G401.6 (cell line): ENCODE measurements around the gene ARHGAP25.
"Not testable (repeated sequence)": the region's sequence is repeated elsewhere in the genome, so short reads cannot be mapped to it uniquely, and the experiment has no call there.

Source experiments
- FAIRE-seq: peaks from 2 replicates; lab custom pipeline; 2012; peaks lifted over from hg19 to GRCh38; lab: Jason Lieb, UNC

ARHGAP25 gene

DNA sequence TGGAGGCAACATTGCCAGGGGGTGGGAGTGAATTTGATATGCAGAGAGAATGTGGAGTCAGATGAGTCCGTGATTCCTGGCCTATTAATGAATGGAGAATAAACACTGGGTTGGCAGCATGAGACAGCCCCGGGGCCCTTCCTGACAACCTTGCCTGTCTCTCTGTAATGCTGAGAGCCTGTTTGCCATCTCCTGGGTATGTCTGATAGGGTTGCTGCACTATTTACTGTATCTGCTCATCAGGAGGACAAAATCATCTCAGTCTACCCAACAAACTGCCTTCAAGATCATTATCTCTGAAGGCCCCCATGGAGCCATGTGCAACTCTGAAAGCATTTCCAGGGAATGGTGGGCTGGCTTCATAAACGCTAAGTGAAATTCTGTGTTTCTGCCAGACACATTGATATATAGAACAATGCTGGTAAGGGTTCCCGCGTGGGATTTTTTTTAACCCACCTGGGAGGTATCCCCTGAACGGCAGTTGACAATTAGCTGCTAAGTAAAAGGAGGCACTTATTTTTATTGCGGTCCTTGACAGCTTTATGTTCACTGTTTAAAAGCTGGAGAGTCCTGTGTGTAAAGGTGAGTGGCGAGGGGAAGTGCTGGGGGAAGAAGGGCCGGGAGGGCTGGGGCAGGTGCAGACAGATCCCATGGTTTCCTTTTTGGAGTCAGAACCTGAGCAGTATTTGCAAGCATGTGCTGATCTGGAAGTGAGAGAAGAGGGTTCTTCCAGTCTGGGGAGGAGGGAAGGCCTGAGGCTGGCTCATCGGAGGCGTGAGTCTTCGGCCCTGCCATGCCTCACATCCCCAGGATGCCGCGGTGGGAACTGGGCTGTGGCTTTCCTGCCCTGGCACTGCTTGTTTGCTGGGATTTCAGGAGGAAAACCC lies 64.8 kb downstream of the ARHGAP25 start:
- FAIRE-seq, result no peak

DNA sequence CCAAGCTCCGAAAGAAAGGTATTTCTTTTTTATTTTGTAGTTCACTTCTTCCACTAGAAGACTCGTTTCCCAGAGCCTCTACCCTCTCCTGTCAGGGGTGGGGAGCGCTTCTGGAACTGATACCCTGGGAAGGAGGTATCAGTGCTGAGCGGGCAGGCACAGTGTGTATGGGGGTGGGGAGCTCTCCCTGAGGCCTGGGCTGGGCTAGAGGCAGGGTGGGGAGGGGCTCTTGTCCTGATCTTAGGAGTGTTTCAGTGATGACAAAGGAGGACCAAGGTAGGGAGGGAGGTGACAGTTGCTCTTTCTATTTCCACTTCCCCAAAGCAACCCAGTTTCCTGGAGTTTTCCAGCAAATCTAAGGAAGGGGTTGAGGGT lies 65.4 kb downstream of the ARHGAP25 start:
- FAIRE-seq, result no peak

DNA sequence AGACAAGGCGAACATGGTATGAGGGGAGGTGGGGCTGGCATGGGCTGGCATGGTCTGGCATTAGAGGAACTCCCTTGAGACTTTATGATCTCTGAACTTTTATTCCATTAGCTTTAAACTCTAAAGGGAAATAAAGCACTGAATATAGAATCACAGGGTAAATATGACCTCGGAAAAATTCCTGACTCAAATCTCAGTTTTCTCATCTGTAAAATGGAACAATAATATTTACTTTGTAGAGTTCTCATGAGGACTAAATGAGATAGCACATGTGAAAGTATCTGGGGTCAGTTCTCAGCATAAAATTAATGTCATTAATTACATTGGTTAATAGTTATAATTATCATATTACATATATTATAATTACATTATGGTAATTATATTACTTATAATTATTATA lies 65.9 kb downstream of the ARHGAP25 start:
- FAIRE-seq, result no peak

- not testable (repeated sequence) for FAIRE-seq
Measured at GRCh38 chr2:68802161-68802560, 67.5 kb downstream of the ARHGAP25 start.

DNA sequence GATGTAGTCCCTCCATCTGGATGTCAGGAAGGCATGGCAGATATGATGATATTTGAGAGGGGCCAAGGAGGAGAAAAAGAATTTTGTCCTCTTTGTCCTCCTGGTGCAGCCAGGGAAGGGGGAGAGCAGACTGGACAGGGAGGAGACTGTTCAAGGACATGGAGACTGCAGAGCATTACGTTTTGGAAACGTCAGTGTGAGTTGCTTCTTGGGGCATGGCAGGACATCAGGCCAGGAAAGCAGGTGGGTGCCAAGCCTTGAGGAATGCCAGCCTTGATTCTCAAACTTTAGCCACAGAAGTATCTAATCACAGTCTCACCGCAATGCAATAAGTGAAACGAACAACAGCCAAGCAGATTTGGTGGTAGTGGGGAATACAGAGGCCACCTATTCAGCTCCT lies 70.4 kb downstream of the ARHGAP25 start:
- no peak for FAIRE-seq

DNA sequence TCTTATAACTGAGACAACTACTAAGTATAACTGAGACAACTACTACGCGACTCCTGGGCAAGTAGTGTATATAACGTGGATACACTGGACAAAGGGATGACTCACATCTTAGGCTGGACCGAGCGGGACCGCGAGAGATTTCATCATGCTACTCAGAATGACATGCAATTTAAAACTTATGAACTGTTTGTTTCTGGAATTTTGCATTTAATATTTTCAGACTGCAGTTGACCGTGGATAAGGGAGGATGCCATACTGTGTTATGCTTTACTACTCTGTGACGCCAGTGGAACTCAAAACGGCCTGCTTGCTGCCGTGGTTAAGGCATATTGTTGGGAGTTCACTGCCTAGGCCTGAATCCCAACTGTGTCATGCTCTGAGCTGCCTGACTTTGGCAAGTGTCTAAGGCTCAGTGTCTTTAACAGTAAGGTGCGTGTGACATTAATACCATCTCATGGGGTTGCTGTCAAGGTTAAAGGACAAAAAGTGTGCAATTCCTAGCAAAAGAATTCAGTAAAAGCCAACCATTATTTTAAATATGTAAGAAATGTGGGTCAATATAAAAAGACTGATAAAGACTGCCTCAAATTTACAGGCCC lies 72.0 kb downstream of the ARHGAP25 start:
- no peak for FAIRE-seq

DNA sequence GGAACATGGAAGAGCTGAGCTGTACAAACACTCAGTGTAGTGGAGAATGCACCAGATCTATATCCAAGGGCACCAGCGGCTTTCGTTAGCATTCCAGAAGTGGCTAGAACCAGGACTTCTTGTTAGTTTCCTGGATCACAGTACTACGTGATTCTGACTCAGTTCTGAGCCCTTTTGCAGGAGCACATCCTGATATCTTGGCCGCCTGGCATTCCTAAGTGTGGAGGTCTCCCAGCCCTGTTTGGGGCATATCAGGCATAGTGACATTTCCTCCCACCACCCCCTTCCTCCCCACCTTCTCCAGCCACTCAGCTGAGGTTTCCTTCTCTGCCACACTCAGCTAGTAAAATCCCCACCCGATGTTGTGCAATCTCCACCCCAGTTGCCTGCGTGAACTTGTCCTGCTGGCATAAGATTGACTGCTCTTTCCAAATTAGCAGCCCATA lies 73.2 kb downstream of the ARHGAP25 start:
- FAIRE-seq, result no peak

DNA sequence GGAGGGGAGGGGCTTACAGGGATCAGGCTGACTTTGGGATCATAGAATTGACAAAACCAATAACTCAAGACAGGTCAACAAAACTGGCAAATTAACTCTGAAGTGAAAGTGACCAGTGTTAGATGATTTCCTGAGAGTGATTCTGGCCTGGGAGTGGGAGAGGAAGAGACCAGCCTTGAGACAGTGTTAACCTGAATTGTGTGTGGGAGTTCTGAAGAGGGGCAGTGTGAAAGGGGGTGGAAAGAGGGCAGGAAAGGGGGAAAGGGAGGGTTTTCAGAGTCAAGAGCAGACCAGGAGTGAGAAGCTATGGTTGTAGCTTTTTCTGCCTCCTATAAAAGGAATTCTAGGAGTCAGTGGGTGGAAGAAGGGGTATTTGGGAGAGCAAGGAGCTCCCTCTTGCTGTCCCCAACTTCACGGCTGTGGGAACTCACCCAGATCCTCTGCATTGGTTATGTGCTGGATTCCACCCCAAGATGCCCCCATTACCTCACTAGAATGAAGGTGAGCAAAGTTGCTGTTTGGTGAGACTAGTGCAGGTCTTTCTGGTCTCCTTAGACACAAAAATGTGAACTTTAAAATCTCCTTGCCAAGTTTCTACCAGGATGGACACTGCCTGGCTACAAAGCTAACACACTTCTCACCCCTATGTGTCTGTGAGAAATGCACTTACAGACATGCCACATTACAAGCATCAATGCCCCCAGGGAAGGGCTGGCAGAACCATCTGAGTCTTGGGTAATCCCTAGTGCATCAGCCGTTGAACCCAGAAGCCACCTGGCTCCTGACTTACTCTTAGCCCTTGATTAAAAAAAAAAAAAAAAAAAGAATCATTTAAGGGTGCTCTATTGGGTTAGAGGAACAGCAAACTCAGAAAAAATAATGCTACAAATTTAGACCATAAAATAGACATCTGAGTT lies 75.0 kb downstream of the ARHGAP25 start:
- FAIRE-seq, result no peak

DNA sequence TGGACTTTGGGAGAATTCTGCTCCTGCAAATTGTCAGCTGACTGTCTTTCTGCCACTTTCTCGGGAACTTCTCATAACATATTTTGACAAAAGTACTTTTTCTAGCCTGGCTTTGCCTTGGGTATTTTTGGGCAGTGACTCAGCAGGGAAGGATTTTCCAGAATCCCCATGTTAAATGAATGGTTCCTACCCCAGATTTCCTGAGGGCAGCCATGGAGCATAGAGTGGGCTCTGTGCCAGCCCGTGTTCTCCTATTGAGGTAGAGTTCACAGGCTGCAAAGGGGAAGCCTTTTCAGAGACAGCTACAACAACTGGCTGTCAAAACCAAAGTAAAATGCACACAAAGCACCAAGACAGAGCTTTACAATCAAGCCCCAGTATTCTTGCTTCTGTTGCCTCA lies 76.8 kb downstream of the ARHGAP25 start:
- no peak for FAIRE-seq

DNA sequence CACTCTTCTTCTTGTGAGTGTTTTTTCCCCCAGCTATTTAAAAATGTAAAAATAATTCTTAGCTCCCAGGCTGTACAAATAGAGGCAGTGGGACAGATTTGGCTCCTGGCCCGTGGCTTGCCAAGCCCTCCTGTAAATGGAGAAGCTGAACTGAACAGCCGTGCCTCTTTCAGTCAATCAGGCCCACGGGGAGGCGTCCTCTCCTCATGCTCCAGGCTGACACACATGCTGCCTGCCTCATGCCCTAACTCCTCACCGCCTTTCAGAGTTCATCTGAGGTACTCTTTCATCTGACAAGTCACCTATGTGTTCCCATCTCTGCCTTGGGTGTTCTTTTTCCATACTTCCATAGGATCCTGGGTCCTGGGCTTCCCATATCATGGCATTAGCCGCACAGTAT lies 77.6 kb downstream of the ARHGAP25 start:
- FAIRE-seq, result no peak

- no peak for FAIRE-seq
Measured at GRCh38 chr2:68813596-68813995, 79.0 kb downstream of the ARHGAP25 start.

DNA sequence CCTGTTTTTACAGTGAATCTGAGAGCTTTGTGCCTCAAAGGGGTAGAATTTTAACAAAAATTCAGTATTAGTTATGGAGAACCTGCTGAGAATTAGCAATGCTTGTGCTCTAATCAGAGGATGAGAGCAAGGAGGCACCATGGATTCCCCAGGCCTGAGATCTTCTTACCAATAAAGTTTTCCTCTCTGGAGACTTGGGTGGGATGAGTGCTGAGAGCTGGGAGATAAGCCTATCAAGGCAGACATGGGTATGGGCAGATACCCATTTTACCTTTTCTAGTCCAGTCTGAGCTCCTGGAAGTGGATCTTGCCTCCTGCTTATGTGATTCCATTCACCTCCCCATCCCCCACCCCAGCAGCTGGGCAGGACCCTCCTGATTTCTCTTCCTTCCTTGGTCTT lies 82.7 kb downstream of the ARHGAP25 start:
- no peak for FAIRE-seq

DNA sequence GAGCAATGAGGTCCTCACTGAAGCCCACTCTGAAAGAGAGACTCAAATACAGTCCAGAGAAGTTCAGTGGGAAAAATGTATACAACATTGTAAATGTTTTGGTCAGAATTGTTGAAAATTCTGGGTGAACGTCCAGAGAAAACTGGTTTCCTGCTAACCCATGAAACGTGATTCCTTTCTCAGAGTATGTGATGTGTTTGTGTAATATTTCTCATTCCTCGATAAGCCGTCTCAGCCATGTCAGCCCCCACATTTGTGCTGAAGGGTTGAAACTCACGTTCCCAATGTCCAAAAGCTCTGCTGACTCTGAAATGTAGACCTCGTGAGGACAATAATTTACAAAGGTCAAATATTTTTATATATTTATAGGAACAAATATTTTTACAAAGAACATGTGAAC lies 84.9 kb downstream of the ARHGAP25 start:
- FAIRE-seq, result no peak

DNA sequence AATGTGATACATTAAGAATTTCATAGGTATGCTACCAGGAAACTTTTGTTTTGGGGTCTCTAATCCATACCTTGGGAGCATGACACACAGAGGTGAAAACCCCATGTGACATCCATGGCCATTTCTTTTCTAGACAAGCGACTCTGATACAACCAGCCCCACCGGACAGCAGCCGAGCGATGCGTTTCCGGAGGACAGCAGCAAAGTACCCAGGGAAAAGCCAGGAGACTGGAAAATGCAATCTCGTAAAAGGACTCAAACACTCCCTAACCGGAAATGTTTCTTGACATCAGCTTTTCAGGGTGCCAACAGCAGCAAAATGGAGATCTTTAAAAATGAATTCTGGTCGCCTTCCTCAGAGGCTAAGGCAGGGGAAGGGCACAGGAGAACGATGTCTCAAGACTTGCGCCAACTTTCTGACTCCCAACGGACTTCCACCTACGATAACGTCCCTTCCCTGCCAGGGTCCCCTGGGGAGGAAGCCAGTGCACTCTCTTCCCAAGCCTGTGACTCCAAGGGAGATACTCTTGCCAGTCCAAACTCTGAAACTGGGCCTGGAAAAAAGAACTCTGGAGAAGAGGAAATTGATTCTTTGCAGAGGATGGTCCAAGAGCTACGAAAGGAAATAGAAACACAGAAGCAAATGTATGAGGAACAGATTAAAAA lies 87.7 kb downstream of the ARHGAP25 start:
- FAIRE-seq, result no peak

DNA sequence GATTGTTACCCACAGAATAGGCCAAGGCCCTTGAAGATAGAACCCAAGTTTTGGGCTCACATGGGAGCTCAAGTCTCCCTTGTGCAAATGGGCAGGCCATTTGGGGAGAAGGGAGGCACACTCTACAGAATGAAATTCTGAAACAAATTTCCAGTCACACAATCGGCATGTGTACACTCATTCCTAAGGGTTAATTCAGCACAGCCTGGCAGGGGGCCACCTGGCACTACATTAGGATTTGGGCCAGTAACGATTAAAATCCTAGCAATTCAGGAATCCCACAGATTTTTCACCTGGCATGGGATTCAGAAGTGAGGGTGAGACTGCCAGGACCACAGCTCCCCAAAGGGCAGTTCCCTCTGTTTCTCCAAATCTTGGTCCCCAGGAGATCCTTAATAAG lies 90.2 kb downstream of the ARHGAP25 start:
- no peak for FAIRE-seq

DNA sequence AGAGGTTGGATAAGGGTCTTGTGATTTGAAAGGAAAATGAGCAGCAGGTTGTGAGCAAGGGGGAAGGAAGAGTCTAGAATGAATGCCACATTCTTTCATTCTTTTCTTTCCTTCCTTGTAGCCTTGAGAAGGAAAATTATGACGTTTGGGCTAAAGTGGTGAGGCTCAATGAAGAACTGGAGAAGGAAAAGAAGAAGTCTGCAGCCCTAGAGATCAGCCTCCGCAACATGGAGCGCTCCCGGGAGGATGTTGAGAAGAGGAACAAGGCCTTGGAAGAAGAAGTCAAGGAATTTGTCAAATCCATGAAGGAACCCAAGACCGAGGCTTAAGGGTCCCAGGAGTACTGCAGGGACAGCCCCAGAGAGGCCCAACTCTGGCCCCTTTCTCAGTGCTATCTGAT lies 91.3 kb downstream of the ARHGAP25 start:
- FAIRE-seq, result no peak

DNA sequence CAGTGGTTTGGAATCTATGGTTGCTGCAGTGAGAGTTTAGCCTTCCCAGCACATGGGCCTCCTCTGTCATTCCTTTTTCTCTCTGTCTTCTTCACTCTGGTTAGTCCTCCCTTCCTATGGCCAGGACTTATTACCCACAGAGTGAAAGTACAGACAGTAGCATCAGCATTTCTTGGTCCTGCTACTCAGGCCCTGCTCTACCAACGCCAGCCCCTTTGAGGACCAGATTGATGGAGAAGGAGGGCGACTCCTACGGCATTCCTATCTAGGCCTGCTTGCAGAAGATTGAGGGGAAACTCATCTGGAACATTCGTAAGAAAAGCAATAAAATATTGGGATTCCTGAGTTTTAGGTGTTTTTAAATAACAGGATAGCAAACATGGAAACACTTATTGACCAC lies 93.1 kb downstream of the ARHGAP25 start:
- no peak for FAIRE-seq

DNA sequence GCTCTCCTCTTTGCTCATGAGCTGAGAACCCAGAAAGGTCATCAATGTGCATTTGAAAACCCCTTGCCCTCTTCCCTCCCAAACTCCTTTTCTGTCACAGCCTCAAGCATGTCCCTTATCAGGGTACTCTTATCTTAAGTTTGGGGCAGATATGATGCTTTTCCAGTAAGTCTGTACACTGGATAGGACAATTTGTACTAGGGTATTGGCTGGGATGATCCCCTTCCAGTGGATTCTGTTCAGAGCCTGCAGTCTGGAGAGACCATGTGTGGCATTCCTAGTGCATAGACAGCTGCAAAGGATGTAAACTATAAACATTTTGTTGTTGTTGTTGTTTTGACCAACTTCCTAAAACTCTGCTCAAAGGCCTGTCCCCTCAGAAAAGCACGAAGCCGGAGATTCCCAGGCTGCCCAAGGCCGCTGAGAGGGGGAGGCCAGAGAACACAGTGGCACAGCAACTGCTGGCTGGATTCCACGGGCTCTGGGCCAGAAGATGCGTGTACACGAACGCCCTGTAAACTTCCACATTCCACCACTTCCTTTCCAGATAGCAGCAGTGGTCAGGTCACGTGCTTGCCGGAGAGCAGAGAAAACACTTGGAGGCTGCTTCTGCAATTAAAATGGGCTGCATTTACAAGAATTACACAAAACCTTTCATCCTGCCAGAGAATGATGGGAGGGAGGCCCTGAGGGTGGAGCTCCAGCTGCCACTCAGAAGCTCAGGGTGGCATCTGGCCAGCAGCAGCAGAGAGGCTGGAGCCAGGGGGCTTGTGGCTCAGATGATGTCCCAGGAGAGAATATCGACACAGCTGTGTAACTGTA lies 94.5 kb downstream of the ARHGAP25 start:
- FAIRE-seq, result no peak

- FAIRE-seq, result no peak
Measured at GRCh38 chr2:68829749-68830148, 95.1 kb downstream of the ARHGAP25 start.

DNA sequence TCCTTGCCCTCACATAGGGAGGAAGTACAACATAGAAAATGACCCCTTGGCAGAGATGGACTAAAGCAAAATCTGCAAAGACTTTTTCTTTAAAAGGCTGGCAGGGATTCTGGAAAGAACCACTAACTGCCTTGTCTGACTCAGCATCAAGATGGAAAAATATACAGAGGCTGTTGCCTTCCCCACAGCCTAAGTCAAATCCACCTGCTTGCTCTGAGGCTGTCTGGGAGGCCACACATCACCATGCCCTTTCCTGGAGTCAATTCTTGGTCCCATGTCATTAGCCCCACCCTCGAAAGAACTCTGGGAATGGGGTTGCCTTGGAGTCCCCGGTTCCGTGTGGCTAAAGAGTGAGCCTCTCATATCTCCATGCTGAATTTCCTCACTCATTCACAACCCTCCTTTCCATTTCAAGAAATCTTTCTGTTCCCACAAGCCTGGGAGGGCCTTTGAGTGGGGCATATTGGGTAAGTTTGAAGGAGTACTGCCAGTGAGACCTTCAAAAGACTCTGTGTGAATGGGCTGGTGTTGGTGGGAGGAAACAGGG lies 97.1 kb downstream of the ARHGAP25 start:
- FAIRE-seq, result no peak

GRCh38 chr2:68832233-68832869 lies 97.7 kb downstream of the ARHGAP25 start:
- FAIRE-seq, result no peak
